Ascending aorta (tissue), 2 donors: ENCODE data around the gene GSDME. TPM values are rescaled to one million over a fixed set of nuclear protein-coding genes. Genes with fewer than 3 reads are reported as not detected.

Experiments used
- DNase-seq, 2 donors: peaks; one replicate each; pipeline ENCODE4 v3.0.0-alpha.2; 2019; ENCODE audit warnings: low spot score in 2 of 2
- H3K27ac ChIP-seq, 2 donors: fragments of 200-600 bp; sonication (generic); one replicate each; pipeline ENCODE4 v1.5.1; 2016 to 2017; ENCODE audit warnings: mild to moderate bottlenecking in 1 of 2
- H3K27me3 ChIP-seq: fragments of 200-600 bp; sonication (generic); one replicate; pipeline ENCODE4 v1.5.1; 2017
- H3K36me3 ChIP-seq, 2 donors: fragments of 200-600 bp; sonication (generic); one replicate each; pipeline ENCODE4 v1.5.1; 2016
- H3K4me1 ChIP-seq, 2 donors: fragments of 200-600 bp; sonication (generic); one replicate each; pipeline ENCODE4 v1.5.1; 2016 to 2017; ENCODE audit warnings: mild to moderate bottlenecking in 1 of 2
- H3K4me3 ChIP-seq, 2 donors: fragments of 200-600 bp; sonication (generic); one replicate each; pipeline ENCODE4 v1.5.1; 2016 to 2017; ENCODE audit warnings: mild to moderate bottlenecking in 1 of 2
- H3K9me3 ChIP-seq, 2 donors: fragments of 200-600 bp; sonication (generic); one replicate each; pipeline ENCODE4 v1.5.1; 2016
- CTCF ChIP-seq, 3 experiments: fragments of 200-600 bp in 2 of 3; fragments of 450-650 bp in 1 of 3; sonication (generic) in 2 of 3; IDR thresholded peaks; one replicate each; pipeline ENCODE4 v1.5.1; 2016 to 2019; ENCODE audit warnings: antibody characterized with exemption in 3 of 3, mild to moderate bottlenecking in 1 of 3, moderate library complexity in 1 of 3
- intact Hi-C: fragments of 100-400 bp; cut with DNase I; formaldehyde crosslinking; loops from one replicate; pipeline ENCODE4 v1.15.1; 2023
- total RNA-seq: library from RNA; depleted of rRNA; stranded (reverse); fragments of >200 nt; gene quantifications from one replicate; pipeline ENCODE4 v1.1.0, GENCODE V29; 2016

The GSDME gene
- total RNA-seq, 1 donor from 2014 or later, result 14.9 TPM

GRCh38 chr7:24769014-24769830, 12.0 kb upstream of the GSDME start:
- Histone ChIP-seq H3K27me3 (no peaks in the 10 kb centered on the region), H3K36me3 (no peaks in the 10 kb centered on the region), H3K4me1 (no peaks in the 10 kb centered on the region), H3K9me3 (no peaks in the 10 kb centered on the region), H3K27ac (peak overlapping the region; percentile 9 to 44), H3K4me3 (no peak overlapping the region)
- no peak for DNase-seq
- no peak for TF ChIP-seq CTCF (IDR thresholded peaks at IDR 0.05)
- intact Hi-C loops, result no loop called here

DNA sequence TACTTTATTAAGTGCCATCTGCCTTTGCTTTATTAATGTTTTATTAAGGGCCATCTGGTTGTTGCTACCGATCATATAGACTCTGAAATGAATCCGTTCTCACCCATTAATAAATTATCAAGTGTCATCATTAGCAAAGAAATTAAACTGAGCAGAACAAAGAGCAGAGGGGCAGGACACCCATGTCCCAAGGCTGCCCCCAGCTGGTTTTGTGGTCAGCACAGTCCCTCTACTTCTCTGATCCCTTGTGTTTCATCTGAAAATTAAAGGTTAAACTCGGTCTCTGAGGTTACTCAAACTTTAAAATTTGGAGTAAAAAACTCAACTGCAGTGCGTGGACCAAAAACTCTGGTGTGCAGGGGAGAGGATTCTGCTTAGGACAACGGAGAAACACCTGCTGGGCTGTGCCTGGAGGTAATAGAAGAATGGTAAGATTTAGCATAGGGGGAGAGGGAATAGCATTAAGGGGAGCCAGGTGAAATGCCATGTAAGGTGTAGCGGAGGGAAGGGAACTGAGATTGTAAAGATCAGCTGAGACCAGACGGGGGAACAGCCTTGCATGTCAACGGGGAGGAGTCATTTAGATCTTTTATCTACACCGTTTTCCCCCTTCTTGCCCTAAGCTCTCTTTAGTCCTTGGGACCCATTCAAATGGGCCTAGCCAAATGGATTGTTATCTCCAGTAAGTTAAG, 10.8 kb upstream of the GSDME start:
- no peaks in the 10 kb centered on the region for H3K9me3 ChIP-seq
- H3K36me3 ChIP-seq, result no peaks in the 10 kb centered on the region
- no peak overlapping the region for H3K27ac ChIP-seq
- no peaks in the 10 kb centered on the region for H3K4me1 ChIP-seq
- no peaks in the 10 kb centered on the region for H3K27me3 ChIP-seq
- no peak overlapping the region for H3K4me3 ChIP-seq
- intact Hi-C loops, result no loop called here
- DNase-seq, result no peak
- no peak for TF ChIP-seq CTCF (IDR thresholded peaks at IDR 0.05)

GRCh38 chr7:24764972-24765744, 7.9 kb upstream of the GSDME start:
- Histone ChIP-seq H3K27ac (no peak overlapping the region), H3K4me1 (no peaks in the 10 kb centered on the region), H3K4me3 (no peak overlapping the region), H3K9me3 (no peaks in the 10 kb centered on the region), H3K36me3 (no peaks in the 10 kb centered on the region), H3K27me3 (no peaks in the 10 kb centered on the region)
- DNase-seq, result no peak
- intact Hi-C loops, result no loop called here
- no peak for TF ChIP-seq CTCF (IDR thresholded peaks at IDR 0.05)

- intact Hi-C loops, result no loop called here
- no peak for DNase-seq
- Histone ChIP-seq H3K27ac (no peak overlapping the region), H3K9me3 (no peaks in the 10 kb centered on the region), H3K4me1 (no peaks in the 10 kb centered on the region), H3K4me3 (no peak overlapping the region), H3K36me3 (no peaks in the 10 kb centered on the region), H3K27me3 (no peaks in the 10 kb centered on the region)
- no peak for TF ChIP-seq CTCF (IDR thresholded peaks at IDR 0.05)
Measured at GRCh38 chr7:24764011-24764410, 6.7 kb upstream of the GSDME start.

DNA sequence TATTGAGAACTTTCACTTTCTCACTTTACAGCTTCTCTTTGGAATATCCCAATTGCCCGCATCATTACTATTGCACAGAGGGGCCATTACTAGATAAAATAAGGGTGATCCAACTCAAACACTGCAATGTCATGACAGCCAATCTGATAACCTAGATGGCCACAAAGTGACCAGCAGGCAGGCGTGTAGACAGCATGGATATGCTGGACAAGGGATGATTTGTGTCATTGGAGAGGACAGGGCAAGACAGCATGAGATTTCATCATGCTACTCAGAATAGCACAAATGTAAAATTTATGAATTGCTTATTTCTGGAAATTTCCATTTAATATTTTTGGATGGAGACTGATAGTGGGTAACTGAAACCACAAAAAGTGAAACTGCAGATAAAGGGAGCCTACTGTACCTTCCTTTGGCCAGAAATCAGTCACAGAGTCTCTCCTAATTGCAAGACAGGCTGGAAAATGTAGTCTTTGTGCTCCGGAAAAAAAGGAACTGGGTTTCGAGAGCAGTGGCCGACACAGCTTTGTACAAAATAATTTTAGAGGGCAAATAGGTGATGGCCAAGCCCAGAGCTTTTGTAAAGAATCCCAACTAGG, 6.1 kb upstream of the GSDME start:
- intact Hi-C loops, result no loop called here
- H3K4me1 ChIP-seq, result no peaks in the 10 kb centered on the region

More for the DNA sequence above, 6.1 kb upstream of the GSDME start:
- Histone ChIP-seq H3K9me3 (no peaks in the 10 kb centered on the region), H3K27me3 (no peaks in the 10 kb centered on the region), H3K36me3 (no peaks in the 10 kb centered on the region), H3K4me3 (no peak overlapping the region), H3K27ac (no peak overlapping the region)
- DNase-seq, result no peak
- no peak for TF ChIP-seq CTCF (IDR thresholded peaks at IDR 0.05)
